Measurements from ENCODE around the gene PERCC1.
"Not testable (repeated sequence)": the region's sequence is repeated elsewhere in the genome, so short reads cannot be mapped to it uniquely, and the experiment has no call there.

DNA sequence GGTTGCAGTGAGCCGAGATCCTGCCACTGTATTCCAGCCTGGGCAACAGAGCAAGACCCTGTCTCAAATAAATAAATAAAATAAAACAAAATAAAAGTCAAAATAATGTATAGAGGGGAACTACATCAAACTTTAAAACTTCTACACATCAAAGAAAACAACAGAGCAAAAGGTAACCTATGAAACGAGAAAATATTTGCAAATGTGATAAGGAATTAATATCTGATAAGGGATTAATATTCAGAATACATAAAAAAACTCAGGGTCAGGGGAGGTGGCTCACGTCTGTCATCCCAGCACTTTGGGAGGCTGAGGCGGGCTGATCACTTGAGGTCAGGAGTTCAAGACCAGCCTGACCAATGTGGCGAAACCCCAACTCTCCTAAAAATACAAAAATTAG lies 38.3 kb downstream of the PERCC1 start:
- TF ChIP-seq, protein P1, sequence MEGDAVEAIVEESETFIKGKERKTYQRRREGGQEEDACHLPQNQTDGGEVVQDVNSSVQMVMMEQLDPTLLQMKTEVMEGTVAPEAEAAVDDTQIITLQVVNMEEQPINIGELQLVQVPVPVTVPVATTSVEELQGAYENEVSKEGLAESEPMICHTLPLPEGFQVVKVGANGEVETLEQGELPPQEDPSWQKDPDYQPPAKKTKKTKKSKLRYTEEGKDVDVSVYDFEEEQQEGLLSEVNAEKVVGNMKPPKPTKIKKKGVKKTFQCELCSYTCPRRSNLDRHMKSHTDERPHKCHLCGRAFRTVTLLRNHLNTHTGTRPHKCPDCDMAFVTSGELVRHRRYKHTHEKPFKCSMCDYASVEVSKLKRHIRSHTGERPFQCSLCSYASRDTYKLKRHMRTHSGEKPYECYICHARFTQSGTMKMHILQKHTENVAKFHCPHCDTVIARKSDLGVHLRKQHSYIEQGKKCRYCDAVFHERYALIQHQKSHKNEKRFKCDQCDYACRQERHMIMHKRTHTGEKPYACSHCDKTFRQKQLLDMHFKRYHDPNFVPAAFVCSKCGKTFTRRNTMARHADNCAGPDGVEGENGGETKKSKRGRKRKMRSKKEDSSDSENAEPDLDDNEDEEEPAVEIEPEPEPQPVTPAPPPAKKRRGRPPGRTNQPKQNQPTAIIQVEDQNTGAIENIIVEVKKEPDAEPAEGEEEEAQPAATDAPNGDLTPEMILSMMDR (conservative IDR thresholded peaks at IDR 0.05; ENCODE audit: low read depth, low read length) = not testable (repeated sequence)
- not testable (repeated sequence) for TF ChIP-seq EZH2 (IDR thresholded peaks at IDR 0.05; ENCODE audit: low read length, unreplicated experiment)

Data from PC-3 (cell line).